Measurements from ENCODE around the gene UTS2B.

DNA sequence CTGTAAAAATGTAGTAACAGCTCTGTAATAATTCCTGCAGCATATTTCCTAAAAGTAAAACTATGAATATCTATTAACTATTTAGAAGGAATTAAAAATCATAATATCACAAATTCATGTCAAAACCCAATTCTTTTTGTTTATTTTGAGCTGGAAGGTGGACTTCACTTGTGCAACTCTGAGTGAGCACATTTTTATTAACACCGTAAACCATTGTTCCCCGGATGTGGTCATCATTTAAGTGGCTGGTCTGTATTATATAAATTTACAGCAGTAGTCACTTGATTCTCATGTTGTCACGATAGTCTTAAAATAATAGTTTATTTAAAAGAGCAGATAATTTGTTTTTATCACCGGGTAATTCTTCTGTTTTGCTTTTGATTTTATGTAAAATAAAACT, 43.0 kb upstream of the UTS2B start:
- TF ChIP-seq, protein P1, sequence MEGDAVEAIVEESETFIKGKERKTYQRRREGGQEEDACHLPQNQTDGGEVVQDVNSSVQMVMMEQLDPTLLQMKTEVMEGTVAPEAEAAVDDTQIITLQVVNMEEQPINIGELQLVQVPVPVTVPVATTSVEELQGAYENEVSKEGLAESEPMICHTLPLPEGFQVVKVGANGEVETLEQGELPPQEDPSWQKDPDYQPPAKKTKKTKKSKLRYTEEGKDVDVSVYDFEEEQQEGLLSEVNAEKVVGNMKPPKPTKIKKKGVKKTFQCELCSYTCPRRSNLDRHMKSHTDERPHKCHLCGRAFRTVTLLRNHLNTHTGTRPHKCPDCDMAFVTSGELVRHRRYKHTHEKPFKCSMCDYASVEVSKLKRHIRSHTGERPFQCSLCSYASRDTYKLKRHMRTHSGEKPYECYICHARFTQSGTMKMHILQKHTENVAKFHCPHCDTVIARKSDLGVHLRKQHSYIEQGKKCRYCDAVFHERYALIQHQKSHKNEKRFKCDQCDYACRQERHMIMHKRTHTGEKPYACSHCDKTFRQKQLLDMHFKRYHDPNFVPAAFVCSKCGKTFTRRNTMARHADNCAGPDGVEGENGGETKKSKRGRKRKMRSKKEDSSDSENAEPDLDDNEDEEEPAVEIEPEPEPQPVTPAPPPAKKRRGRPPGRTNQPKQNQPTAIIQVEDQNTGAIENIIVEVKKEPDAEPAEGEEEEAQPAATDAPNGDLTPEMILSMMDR (IDR thresholded peaks at IDR 0.05), result no peak
- TF ChIP-seq, protein P2, sequence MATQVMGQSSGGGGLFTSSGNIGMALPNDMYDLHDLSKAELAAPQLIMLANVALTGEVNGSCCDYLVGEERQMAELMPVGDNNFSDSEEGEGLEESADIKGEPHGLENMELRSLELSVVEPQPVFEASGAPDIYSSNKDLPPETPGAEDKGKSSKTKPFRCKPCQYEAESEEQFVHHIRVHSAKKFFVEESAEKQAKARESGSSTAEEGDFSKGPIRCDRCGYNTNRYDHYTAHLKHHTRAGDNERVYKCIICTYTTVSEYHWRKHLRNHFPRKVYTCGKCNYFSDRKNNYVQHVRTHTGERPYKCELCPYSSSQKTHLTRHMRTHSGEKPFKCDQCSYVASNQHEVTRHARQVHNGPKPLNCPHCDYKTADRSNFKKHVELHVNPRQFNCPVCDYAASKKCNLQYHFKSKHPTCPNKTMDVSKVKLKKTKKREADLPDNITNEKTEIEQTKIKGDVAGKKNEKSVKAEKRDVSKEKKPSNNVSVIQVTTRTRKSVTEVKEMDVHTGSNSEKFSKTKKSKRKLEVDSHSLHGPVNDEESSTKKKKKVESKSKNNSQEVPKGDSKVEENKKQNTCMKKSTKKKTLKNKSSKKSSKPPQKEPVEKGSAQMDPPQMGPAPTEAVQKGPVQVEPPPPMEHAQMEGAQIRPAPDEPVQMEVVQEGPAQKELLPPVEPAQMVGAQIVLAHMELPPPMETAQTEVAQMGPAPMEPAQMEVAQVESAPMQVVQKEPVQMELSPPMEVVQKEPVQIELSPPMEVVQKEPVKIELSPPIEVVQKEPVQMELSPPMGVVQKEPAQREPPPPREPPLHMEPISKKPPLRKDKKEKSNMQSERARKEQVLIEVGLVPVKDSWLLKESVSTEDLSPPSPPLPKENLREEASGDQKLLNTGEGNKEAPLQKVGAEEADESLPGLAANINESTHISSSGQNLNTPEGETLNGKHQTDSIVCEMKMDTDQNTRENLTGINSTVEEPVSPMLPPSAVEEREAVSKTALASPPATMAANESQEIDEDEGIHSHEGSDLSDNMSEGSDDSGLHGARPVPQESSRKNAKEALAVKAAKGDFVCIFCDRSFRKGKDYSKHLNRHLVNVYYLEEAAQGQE (IDR thresholded peaks at IDR 0.05; ENCODE audit: insufficient read depth in 1 of 2, low read depth in 2 of 2, low read length in 1 of 2), result no peak
